Neutrophil (primary cell): ENCODE data around the gene FRMPD4.

Source experiments
- H3K27ac ChIP-seq: fragments of 200-600 bp; sonication (generic); 2 replicates; pipeline ENCODE4 v1.5.1; 2016; ENCODE audit warnings: mild to moderate bottlenecking, moderate library complexity
- H3K27me3 ChIP-seq: fragments of 200-600 bp; sonication (generic); 2 replicates; pipeline ENCODE4 v1.6.0; 2016; ENCODE audit warnings: mild to moderate bottlenecking
- H3K36me3 ChIP-seq: fragments of 200-600 bp; sonication (generic); 2 replicates; pipeline ENCODE4 v1.5.1; 2017
- H3K4me1 ChIP-seq, 2 experiments: fragments of 200-600 bp in 1 of 2; sonication (generic) in 1 of 2; 1 replicate in 1 of 2; 2 replicates in 1 of 2; pipeline versions ENCODE4 v1.5.1 to v1.6.1; 2013 to 2016; ENCODE audit warnings: low read depth in 1 of 2, low read length in 1 of 2, mild to moderate bottlenecking in 1 of 2, moderate library complexity in 1 of 2; ENCODE audit not compliant: control insufficient read depth in 1 of 2, insufficient read depth in 1 of 2
- H3K4me3 ChIP-seq, 2 experiments: fragments of 200-600 bp in 1 of 2; sonication (generic) in 1 of 2; 1 replicate in 1 of 2; 2 replicates in 1 of 2; pipeline ENCODE4 v1.5.1; 2013 to 2016; ENCODE audit warnings: low read depth in 1 of 2, low read length in 1 of 2, mild to moderate bottlenecking in 1 of 2, moderate library complexity in 1 of 2
- H3K9me3 ChIP-seq: fragments of 200-600 bp; sonication (generic); 2 replicates; pipeline ENCODE4 v1.5.1; 2016
- TF ChIP-seq, protein P1 (sequence below): fragments of 200-600 bp; sonication (generic); IDR thresholded peaks from 2 replicates; pipeline ENCODE4 v1.5.1; 2016; ENCODE audit warnings: antibody characterized with exemption

The FRMPD4 gene

GRCh38 chrX:12292996-12293765 lies 154.9 kb downstream of the FRMPD4 start:
- Histone ChIP-seq H3K4me3 (no peak overlapping the region), H3K27me3 (no peaks in the 10 kb centered on the region), H3K27ac (no peak overlapping the region), H3K9me3 (no peaks in the 10 kb centered on the region), H3K4me1 (no peaks in the 10 kb centered on the region), H3K36me3 (no peaks in the 10 kb centered on the region)
- TF ChIP-seq, protein P1, sequence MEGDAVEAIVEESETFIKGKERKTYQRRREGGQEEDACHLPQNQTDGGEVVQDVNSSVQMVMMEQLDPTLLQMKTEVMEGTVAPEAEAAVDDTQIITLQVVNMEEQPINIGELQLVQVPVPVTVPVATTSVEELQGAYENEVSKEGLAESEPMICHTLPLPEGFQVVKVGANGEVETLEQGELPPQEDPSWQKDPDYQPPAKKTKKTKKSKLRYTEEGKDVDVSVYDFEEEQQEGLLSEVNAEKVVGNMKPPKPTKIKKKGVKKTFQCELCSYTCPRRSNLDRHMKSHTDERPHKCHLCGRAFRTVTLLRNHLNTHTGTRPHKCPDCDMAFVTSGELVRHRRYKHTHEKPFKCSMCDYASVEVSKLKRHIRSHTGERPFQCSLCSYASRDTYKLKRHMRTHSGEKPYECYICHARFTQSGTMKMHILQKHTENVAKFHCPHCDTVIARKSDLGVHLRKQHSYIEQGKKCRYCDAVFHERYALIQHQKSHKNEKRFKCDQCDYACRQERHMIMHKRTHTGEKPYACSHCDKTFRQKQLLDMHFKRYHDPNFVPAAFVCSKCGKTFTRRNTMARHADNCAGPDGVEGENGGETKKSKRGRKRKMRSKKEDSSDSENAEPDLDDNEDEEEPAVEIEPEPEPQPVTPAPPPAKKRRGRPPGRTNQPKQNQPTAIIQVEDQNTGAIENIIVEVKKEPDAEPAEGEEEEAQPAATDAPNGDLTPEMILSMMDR, result no peak

- Histone ChIP-seq H3K36me3 (no peaks in the 10 kb centered on the region), H3K4me3 (no peak overlapping the region), H3K9me3 (no peaks in the 10 kb centered on the region), H3K27me3 (no peaks in the 10 kb centered on the region), H3K4me1 (no peaks in the 10 kb centered on the region), H3K27ac (no peak overlapping the region)
- TF ChIP-seq, protein P1, result no peak
These were observed 159.1 kb downstream of the FRMPD4 start for GRCh38 chrX:12297353-12297752.

- H3K27ac ChIP-seq, result no peak overlapping the region
- H3K4me1 ChIP-seq, result no peaks in the 10 kb centered on the region
- TF ChIP-seq, protein P1, result no peak
- H3K4me3 ChIP-seq, result no peak overlapping the region
- H3K27me3 ChIP-seq, result no peaks in the 10 kb centered on the region
- H3K36me3 ChIP-seq, result no peaks in the 10 kb centered on the region
- no peaks in the 10 kb centered on the region for H3K9me3 ChIP-seq
These were observed 163.0 kb downstream of the FRMPD4 start for GRCh38 chrX:12301288-12301687.

GRCh38 chrX:12304261-12304660 lies 166.0 kb downstream of the FRMPD4 start:
- TF ChIP-seq, protein P1, result no peak
- H3K4me1 ChIP-seq, result no peaks in the 10 kb centered on the region
- no peak overlapping the region for H3K4me3 ChIP-seq
- no peaks in the 10 kb centered on the region for H3K9me3 ChIP-seq
- H3K27me3 ChIP-seq, result no peaks in the 10 kb centered on the region
- H3K36me3 ChIP-seq, result no peaks in the 10 kb centered on the region
- no peak overlapping the region for H3K27ac ChIP-seq

- Histone ChIP-seq H3K4me3 (no peak overlapping the region), H3K27ac (no peak overlapping the region), H3K9me3 (no peaks in the 10 kb centered on the region), H3K4me1 (no peaks in the 10 kb centered on the region), H3K36me3 (no peaks in the 10 kb centered on the region), H3K27me3 (no peaks in the 10 kb centered on the region)
- TF ChIP-seq, protein P1, result no peak
These were observed 169.7 kb downstream of the FRMPD4 start for GRCh38 chrX:12307961-12308360.
